ENCODE data around the gene TRPM4. TPM values are rescaled to one million over a fixed set of nuclear protein-coding genes. Genes with fewer than 3 reads are reported as not detected.

The TRPM4 gene
- polyA plus RNA-seq, 4 donors = 15.8 to 298 (median 92.6) TPM

DNA sequence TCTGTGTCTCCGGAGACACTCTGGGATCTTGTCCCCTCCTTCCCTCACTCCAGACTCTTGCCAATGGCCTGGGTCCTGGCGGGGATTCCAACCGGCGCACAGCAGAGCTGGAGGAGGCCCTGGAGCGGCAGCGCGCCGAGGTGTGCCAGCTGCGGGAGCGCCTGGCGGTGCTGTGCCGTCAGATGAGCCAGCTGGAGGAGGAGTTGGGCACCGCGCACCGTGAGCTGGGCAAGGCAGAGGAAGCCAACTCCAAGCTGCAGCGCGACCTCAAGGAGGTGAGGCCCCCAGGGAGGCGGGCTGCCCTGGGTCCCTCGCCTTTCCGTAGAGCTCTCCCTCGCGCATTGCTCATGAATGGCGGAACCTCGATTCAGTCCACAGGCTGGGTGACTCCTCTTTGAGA is 27.3 kb upstream of the TRPM4 start:
- Histone ChIP-seq H3K36me3 (ENCODE audit: control insufficient read depth in 3 of 3, insufficient read depth in 2 of 3, low read depth in 1 of 3, low read length in 3 of 3) (no peaks in the 10 kb centered on the region), H3K27ac (ENCODE audit: low read depth in 1 of 3, low read length in 2 of 3) (no peak overlapping the region), H3K27me3 (ENCODE audit: control insufficient read depth in 3 of 3, insufficient read depth in 3 of 3, low read length in 3 of 3) (peaks cover 0 to 24% (median 0%) of the 10 kb centered on the region in 3 donors), H3K4me1 (ENCODE audit: control insufficient read depth in 3 of 3, insufficient read depth in 2 of 3, low read depth in 1 of 3, low read length in 2 of 3) (peaks cover 3 to 20% (median 3%) of the 10 kb centered on the region in 3 donors), H3K4me3 (ENCODE audit: low read depth in 1 of 3, low read length in 3 of 3) (no peak overlapping the region), H3K9me3 (ENCODE audit: control insufficient read depth in 2 of 2, insufficient read depth in 1 of 2, low read depth in 1 of 2, low read length in 1 of 2) (peaks cover 0 to 3% of the 10 kb centered on the region in 2 donors)
- DNase-seq (no peak), FAIRE-seq (no peak)
- 94 to 95% (median 94%) methylated on average over 24 of the region's 24 CpGs for WGBS, 3 donors

DNA sequence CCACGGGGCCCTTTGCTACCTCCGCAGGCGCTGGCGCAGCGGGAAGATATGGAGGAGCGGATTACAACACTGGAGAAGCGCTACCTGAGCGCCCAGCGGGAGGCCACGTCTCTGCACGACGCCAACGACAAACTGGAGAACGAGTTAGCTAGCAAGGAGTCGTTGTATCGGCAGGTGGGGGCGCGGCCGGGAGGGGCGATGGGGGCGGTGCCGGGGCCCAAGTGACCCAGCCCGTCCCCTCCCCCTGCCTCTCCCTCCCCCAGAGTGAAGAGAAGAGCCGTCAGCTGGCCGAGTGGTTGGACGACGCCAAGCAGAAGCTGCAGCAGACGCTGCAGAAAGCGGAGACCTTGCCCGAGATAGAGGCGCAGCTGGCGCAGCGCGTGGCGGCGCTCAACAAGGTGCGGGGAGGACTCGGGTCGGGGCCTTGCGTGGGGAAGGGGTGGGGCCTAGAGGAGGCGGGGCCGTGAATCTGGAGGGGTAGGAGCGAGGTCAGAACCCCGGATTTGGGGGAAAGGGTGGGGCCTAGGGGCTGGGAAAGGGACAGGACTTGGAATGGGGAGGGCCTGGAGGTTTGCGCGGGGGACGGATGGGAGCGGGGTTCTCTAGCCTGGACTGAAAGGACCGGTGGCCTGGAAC is 24.5 kb upstream of the TRPM4 start:
- DNase-seq (peak; percentile 48 to 57), FAIRE-seq (no peak)
- Histone ChIP-seq H3K36me3 (ENCODE audit: control insufficient read depth in 3 of 3, insufficient read depth in 2 of 3, low read depth in 1 of 3, low read length in 3 of 3) (no peaks in the 10 kb centered on the region), H3K4me1 (ENCODE audit: control insufficient read depth in 3 of 3, insufficient read depth in 2 of 3, low read depth in 1 of 3, low read length in 2 of 3) (peaks cover 3 to 13% (median 3%) of the 10 kb centered on the region in 3 donors), H3K9me3 (ENCODE audit: control insufficient read depth in 2 of 2, insufficient read depth in 1 of 2, low read depth in 1 of 2, low read length in 1 of 2) (no peaks in the 10 kb centered on the region), H3K4me3 (ENCODE audit: low read depth in 1 of 3, low read length in 3 of 3) (peak overlapping the region in 2 of 3 donors; percentile 5 to 21), H3K27me3 (ENCODE audit: control insufficient read depth in 3 of 3, insufficient read depth in 3 of 3, low read length in 3 of 3) (peaks cover 0 to 23% (median 0%) of the 10 kb centered on the region in 3 donors), H3K27ac (ENCODE audit: low read depth in 1 of 3, low read length in 2 of 3) (peak overlapping the region in 2 of 3 donors; percentile 5 to 38)
- WGBS, 3 donors = 9 to 17% (median 15%) methylated on average over 44 to 49 of the region's 49 CpGs

GRCh38 chr19:49133621-49134454 is 23.8 kb upstream of the TRPM4 start:
- H3K4me1 ChIP-seq (ENCODE audit: control insufficient read depth in 3 of 3, insufficient read depth in 2 of 3, low read depth in 1 of 3, low read length in 2 of 3) = peaks cover 0 to 13% (median 3%) of the 10 kb centered on the region in 3 donors
- no peaks in the 10 kb centered on the region for H3K36me3 ChIP-seq (ENCODE audit: control insufficient read depth in 3 of 3, insufficient read depth in 2 of 3, low read depth in 1 of 3, low read length in 3 of 3)
- H3K4me3 ChIP-seq (ENCODE audit: low read depth in 1 of 3, low read length in 3 of 3) = peak overlapping the region in 2 of 3 donors; percentile 5 to 21
- 23 to 42% (median 41%) methylated on average over 37 to 42 of the region's 42 CpGs for WGBS, 3 donors
- H3K9me3 ChIP-seq (ENCODE audit: control insufficient read depth in 2 of 2, insufficient read depth in 1 of 2, low read depth in 1 of 2, low read length in 1 of 2) = no peaks in the 10 kb centered on the region
- DNase-seq (peak; percentile 70 to 88), FAIRE-seq (no peak)
- peaks cover 0 to 25% (median 0%) of the 10 kb centered on the region in 3 donors for H3K27me3 ChIP-seq (ENCODE audit: control insufficient read depth in 3 of 3, insufficient read depth in 3 of 3, low read length in 3 of 3)
- peak overlapping the region in 2 of 3 donors; percentile 26 to 38 for H3K27ac ChIP-seq (ENCODE audit: low read depth in 1 of 3, low read length in 2 of 3)

DNA sequence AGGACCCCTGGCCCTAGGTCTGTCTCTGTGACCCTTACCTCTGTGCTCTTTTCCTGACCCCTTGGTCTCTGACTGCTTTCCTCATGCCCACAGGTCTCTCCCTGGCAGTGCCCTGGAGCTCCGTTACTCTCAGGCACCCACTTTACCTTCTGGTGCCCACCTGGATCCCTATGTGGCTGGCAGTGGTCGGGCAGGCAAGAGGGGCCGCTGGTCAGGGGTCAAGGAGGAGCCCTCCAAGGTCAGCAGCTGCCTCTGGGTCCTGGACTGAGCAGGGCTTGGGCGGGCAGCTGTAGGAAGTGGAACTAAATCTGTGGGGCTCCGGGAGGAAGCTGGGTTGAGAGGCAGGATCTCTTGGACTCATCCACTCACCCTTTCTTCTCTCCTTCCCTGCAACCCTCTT is 21.9 kb upstream of the TRPM4 start:
- 88 to 91% (median 91%) methylated on average over 5 of the region's 5 CpGs for WGBS, 3 donors
- H3K9me3 ChIP-seq (ENCODE audit: control insufficient read depth in 2 of 2, insufficient read depth in 1 of 2, low read depth in 1 of 2, low read length in 1 of 2) = no peaks in the 10 kb centered on the region
- H3K4me3 ChIP-seq (ENCODE audit: low read depth in 1 of 3, low read length in 3 of 3) = no peak overlapping the region
- peak overlapping the region in 1 of 3 donors; percentile 40 for H3K27ac ChIP-seq (ENCODE audit: low read depth in 1 of 3, low read length in 2 of 3)
- FAIRE-seq (no peak), DNase-seq (no peak)
- peaks cover 0 to 27% (median 0%) of the 10 kb centered on the region in 3 donors for H3K27me3 ChIP-seq (ENCODE audit: control insufficient read depth in 3 of 3, insufficient read depth in 3 of 3, low read length in 3 of 3)
- H3K4me1 ChIP-seq (ENCODE audit: control insufficient read depth in 3 of 3, insufficient read depth in 2 of 3, low read depth in 1 of 3, low read length in 2 of 3) = peaks cover 0 to 13% (median 3%) of the 10 kb centered on the region in 3 donors
- no peaks in the 10 kb centered on the region for H3K36me3 ChIP-seq (ENCODE audit: control insufficient read depth in 3 of 3, insufficient read depth in 2 of 3, low read depth in 1 of 3, low read length in 3 of 3)

- DNase-seq (no peak), FAIRE-seq (no peak)
Observed at GRCh38 chr19:49136771-49137171, 20.8 kb upstream of the TRPM4 start.

DNA sequence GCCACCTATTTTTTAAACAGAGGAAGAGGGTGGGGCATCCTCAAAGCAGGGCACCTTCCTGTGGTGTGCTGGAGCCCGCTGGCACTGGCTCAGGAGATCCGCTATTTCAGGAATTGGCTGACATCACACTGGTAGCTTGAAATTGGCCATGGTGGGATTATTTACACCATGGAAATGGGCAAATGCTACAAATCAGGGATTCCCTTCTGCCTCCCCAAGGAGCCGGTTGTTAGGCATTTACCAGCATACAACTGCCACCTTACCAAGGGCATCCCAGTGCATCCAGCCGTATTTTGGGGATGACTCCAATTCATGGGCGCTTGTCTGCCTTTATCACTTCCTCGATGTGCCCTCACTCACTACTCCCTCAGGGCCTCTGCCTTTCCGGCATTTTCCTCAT is 16.6 kb upstream of the TRPM4 start:
- no peaks in the 10 kb centered on the region for H3K4me1 ChIP-seq (ENCODE audit: control insufficient read depth in 3 of 3, insufficient read depth in 2 of 3, low read depth in 1 of 3, low read length in 2 of 3)
- peaks cover 0 to 5% of the 10 kb centered on the region in 2 donors for H3K9me3 ChIP-seq (ENCODE audit: control insufficient read depth in 2 of 2, insufficient read depth in 1 of 2, low read depth in 1 of 2, low read length in 1 of 2)
- H3K4me3 ChIP-seq (ENCODE audit: low read depth in 1 of 3, low read length in 3 of 3) = no peak overlapping the region
- H3K36me3 ChIP-seq (ENCODE audit: control insufficient read depth in 3 of 3, insufficient read depth in 2 of 3, low read depth in 1 of 3, low read length in 3 of 3) = no peaks in the 10 kb centered on the region
- WGBS, 3 donors = 82 to 84% (median 84%) methylated on average over 7 of the region's 7 CpGs
- DNase-seq (no peak), FAIRE-seq (no peak)
- peaks cover 0 to 36% (median 0%) of the 10 kb centered on the region in 3 donors for H3K27me3 ChIP-seq (ENCODE audit: control insufficient read depth in 3 of 3, insufficient read depth in 3 of 3, low read length in 3 of 3)
- H3K27ac ChIP-seq (ENCODE audit: low read depth in 1 of 3, low read length in 2 of 3) = no peak overlapping the region

More at GRCh38 chr19:49136771-49137171, 20.8 kb upstream of the TRPM4 start:
- peaks cover 0 to 5% of the 10 kb centered on the region in 2 donors for H3K9me3 ChIP-seq (ENCODE audit: control insufficient read depth in 2 of 2, insufficient read depth in 1 of 2, low read depth in 1 of 2, low read length in 1 of 2)
- 63 to 77% (median 73%) methylated on average over 10 of the region's 10 CpGs for WGBS, 3 donors
- H3K27me3 ChIP-seq (ENCODE audit: control insufficient read depth in 3 of 3, insufficient read depth in 3 of 3, low read length in 3 of 3) = peaks cover 0 to 31% (median 0%) of the 10 kb centered on the region in 3 donors
- H3K4me1 ChIP-seq (ENCODE audit: control insufficient read depth in 3 of 3, insufficient read depth in 2 of 3, low read depth in 1 of 3, low read length in 2 of 3) = peaks cover 0 to 13% (median 3%) of the 10 kb centered on the region in 3 donors
- no peak overlapping the region for H3K4me3 ChIP-seq (ENCODE audit: low read depth in 1 of 3, low read length in 3 of 3)
- peak overlapping the region in 1 of 3 donors; percentile 66 for H3K27ac ChIP-seq (ENCODE audit: low read depth in 1 of 3, low read length in 2 of 3)
- H3K36me3 ChIP-seq (ENCODE audit: control insufficient read depth in 3 of 3, insufficient read depth in 2 of 3, low read depth in 1 of 3, low read length in 3 of 3) = no peaks in the 10 kb centered on the region

DNA sequence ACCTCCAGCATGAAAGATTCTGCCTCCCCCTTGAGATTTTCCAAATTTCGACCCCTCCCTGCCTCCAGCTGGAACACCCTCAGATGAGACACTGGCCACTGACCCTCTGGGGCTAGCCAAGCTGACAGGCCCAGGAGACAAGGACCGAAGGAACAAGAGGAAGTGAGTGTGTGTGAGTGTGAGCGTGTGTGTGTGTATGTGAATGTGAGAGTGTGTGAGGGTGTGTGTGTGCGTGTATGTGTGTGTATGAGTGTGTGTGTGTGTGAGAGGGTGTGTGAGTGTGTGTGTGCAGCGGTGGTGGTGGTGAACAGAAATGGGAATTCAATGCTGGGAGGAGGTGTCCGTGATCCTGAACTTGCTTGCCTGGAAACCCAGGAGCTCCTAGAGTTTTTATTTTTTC is 16.2 kb upstream of the TRPM4 start:
- no peak for FAIRE-seq
- peaks cover 0 to 5% of the 10 kb centered on the region in 2 donors for H3K9me3 ChIP-seq (ENCODE audit: control insufficient read depth in 2 of 2, insufficient read depth in 1 of 2, low read depth in 1 of 2, low read length in 1 of 2)
- H3K36me3 ChIP-seq (ENCODE audit: control insufficient read depth in 3 of 3, insufficient read depth in 2 of 3, low read depth in 1 of 3, low read length in 3 of 3) = no peaks in the 10 kb centered on the region
- no peak overlapping the region for H3K4me3 ChIP-seq (ENCODE audit: low read depth in 1 of 3, low read length in 3 of 3)
- no peaks in the 10 kb centered on the region for H3K4me1 ChIP-seq (ENCODE audit: control insufficient read depth in 3 of 3, insufficient read depth in 2 of 3, low read depth in 1 of 3, low read length in 2 of 3)
- peaks cover 0 to 40% (median 0%) of the 10 kb centered on the region in 3 donors for H3K27me3 ChIP-seq (ENCODE audit: control insufficient read depth in 3 of 3, insufficient read depth in 3 of 3, low read length in 3 of 3)
- no peak for DNase-seq
- WGBS, 3 donors = 79 to 87% (median 86%) methylated on average over 6 of the region's 6 CpGs
- H3K27ac ChIP-seq (ENCODE audit: low read depth in 1 of 3, low read length in 2 of 3) = no peak overlapping the region

DNA sequence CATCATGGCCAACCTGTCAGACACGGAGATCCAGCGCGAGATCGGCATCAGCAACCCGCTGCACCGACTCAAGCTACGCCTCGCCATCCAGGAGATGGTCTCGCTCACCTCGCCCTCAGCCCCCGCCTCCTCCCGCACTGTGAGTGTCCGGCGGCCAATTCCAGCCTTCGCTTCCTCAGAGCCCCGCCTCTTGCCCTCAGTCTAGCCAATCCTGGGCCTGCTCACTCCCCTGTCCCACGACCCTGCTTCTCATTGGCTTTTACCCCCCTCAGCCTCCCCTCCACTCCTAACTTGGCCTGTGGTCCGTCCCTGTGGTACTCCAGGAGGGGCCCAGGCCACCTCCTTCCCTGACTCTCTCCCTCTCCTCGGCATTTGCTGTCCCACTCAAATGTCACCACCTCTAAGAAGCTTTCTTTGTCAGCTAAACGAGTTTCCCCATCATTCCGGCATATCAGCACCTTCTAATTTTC is 14.7 kb upstream of the TRPM4 start:
- Histone ChIP-seq H3K27me3 (ENCODE audit: control insufficient read depth in 3 of 3, insufficient read depth in 3 of 3, low read length in 3 of 3) (peaks cover 0 to 49% (median 0%) of the 10 kb centered on the region in 3 donors), H3K4me3 (ENCODE audit: low read depth in 1 of 3, low read length in 3 of 3) (peak overlapping the region in 2 of 3 donors; percentile 34 to 42), H3K9me3 (ENCODE audit: control insufficient read depth in 2 of 2, insufficient read depth in 1 of 2, low read depth in 1 of 2, low read length in 1 of 2) (peaks cover 0 to 5% of the 10 kb centered on the region in 2 donors), H3K36me3 (ENCODE audit: control insufficient read depth in 3 of 3, insufficient read depth in 2 of 3, low read depth in 1 of 3, low read length in 3 of 3) (no peaks in the 10 kb centered on the region), H3K4me1 (ENCODE audit: control insufficient read depth in 3 of 3, insufficient read depth in 2 of 3, low read depth in 1 of 3, low read length in 2 of 3) (no peaks in the 10 kb centered on the region), H3K27ac (ENCODE audit: low read depth in 1 of 3, low read length in 2 of 3) (no peak overlapping the region)
- FAIRE-seq = no peak
- peak; percentile 74 to 88 for DNase-seq
- WGBS, 3 donors = 1 to 2% (median 2%) methylated on average over 21 of the region's 21 CpGs

All from small intestine (tissue), 7 donors.